Activated CD4-positive, CD25-positive, alpha-beta regulatory T cell (primary cell): ENCODE measurements around the gene PHLDB3.
"Not testable (repeated sequence)": the region's sequence is repeated elsewhere in the genome, so short reads cannot be mapped to it uniquely, and the experiment has no call there.

Source experiments
- DNase-seq, 4 experiments: peaks; one replicate each; lab custom pipeline; 2025; lab: John Stamatoyannopoulos, UW

PHLDB3 gene

DNA sequence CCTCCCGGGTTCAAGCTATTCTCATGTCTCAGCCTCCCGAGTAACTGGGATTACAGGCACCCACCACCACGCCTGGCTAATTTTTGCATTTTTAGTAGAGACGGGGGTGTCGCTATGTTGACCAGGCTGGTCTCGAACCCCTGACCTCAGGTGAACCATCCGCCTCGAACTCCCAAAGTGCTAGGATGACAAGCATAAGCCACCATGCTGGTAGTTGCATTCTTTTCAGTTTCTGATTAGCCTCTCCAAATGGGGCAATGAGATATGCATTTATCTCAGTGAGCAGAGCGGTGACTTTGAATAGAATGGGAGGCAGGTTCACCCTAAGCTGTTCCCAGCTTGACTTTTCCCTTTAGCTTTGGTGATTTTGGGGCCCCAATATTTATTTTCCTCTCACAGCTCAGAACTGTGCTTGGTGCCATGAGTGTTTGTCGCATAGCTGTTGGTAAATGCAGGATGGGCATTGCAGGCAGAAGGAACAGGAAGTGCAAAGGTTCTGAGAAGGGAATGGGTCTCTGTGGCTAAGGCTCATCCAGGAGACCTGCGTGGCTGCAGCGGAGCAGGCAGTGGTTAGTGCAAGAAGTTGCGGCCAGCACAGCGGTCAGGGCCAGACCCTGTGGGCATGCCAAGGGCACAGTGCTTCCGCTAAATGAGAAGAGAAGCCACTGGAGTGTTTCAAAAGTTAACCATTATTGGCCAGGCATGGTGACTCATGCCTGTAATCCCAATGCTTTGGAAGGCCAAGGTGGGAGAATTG is 59.8 kb downstream of the PHLDB3 start:
- no peak for DNase-seq

GRCh38 chr19:43444091-43444490 is 60.5 kb downstream of the PHLDB3 start:
- DNase-seq: not testable (repeated sequence)

DNA sequence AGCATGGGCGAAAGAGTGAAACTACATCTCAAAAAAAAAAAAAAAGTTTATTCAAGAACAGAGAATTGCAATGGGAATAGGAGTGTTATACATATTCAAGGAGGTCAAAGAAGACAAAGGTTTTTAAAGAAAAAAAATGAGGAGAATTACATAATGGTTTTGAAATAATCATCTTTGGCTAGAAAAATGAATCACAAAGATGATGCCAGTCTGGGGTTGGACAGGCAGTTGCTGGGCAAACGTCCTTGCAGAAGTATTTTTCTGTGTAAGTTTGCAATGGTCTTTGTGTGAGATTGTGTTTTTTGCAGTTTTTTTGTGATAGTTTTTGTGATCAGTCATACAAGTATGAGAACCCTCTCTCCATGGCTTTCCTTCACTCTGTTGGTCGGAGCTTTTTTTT is 62.8 kb downstream of the PHLDB3 start:
- DNase-seq: no peak

- no peak for DNase-seq
Observed at GRCh38 chr19:43439709-43440063, 64.9 kb downstream of the PHLDB3 start.

DNA sequence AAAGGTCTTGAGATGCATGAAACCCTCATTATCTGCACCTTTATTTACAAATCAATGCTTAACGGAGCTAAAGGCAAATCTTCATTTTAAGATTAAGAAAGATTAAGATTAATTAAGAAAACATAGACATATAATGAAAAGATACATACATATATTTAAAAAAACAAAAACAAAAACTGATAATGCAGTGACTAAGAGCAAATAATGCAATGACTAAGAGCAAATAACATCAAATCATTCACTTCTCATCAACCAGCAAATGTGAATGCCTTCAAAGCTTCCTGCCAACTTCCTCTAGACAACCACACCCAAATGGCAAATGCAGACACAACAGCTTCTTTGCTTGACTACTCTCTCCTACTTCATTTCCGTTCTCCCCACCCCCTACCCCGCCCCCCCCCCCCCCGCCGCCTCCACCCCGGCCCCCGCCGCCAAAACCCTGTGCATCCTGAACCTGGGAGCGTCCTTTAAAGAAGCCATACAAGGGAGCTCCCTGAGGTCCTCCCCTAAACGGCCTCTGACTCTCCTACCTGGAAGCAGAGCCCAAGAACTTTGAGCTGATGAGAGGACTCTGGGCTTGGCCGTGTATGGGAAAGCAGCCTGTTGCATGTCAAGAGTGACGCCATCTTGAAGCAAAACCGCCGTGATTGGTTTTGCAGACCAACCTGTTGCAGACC is 65.4 kb downstream of the PHLDB3 start:
- DNase-seq: peak in 2 of 4 experiments; percentile 14 to 40

GRCh38 chr19:43438291-43439031 is 66.1 kb downstream of the PHLDB3 start:
- no peak for DNase-seq

DNA sequence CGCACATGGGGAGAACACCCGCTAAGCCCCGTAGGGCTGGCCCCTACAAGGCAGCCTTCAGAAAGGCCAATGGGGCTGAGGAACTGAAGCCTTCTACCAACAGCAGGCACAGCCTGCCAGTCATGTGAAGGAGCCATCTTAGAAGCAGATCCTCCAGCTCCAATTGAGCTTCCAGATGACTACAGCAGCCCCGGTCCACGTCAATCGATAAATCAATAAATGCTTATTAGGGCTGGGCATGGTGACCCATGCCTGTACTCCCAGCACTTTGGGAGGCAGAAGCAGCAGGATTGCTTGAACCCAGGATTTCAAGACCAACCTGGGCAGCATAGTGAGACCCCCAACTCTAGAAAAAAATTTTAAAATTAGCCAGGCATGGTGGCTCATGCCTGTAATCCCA is 66.8 kb downstream of the PHLDB3 start:
- no peak for DNase-seq

DNA sequence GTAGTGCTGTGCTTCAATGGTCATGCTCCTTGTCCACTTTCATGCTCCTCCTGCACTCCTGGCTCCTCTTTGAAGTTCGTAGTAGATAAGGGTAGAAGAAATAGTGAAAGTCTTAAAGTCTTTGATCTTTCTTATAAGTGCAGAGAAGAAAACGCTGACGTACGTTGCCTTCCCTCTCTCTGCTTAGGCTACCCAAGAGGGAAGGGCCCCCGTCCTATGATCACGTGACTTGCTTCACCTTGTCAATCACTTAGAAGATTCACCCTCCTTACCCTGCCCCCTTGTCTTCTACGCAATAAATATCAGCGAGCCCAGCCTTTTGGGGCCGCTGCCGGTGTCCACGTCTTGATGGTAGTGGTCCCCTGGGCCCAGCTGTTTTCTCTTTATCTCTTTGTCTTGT is 67.3 kb downstream of the PHLDB3 start:
- not testable (repeated sequence) for DNase-seq

GRCh38 chr19:43435775-43436174 is 68.8 kb downstream of the PHLDB3 start:
- DNase-seq: no peak

- no peak for DNase-seq
Observed at GRCh38 chr19:43433689-43434088, 70.9 kb downstream of the PHLDB3 start.

GRCh38 chr19:43433358-43433673 is 71.2 kb downstream of the PHLDB3 start:
- no peak for DNase-seq

DNA sequence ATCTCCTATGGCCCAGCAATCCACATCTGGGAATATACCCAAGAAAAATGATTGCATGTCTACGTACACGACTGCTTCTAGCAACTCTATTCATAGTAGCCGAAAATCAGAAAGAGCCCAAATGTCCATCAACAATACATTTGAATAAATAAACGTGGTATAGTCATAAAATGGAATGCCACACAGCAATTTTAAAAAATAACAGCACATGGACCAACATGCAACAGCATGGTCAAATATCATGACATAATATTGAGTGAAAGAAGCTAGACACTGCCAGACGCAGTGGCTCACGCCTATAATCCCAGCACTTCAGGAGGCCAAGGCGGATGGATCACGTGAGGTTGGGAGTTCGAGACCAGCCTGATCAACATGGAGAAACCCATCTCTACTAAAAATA is 73.6 kb downstream of the PHLDB3 start:
- no peak for DNase-seq

DNA sequence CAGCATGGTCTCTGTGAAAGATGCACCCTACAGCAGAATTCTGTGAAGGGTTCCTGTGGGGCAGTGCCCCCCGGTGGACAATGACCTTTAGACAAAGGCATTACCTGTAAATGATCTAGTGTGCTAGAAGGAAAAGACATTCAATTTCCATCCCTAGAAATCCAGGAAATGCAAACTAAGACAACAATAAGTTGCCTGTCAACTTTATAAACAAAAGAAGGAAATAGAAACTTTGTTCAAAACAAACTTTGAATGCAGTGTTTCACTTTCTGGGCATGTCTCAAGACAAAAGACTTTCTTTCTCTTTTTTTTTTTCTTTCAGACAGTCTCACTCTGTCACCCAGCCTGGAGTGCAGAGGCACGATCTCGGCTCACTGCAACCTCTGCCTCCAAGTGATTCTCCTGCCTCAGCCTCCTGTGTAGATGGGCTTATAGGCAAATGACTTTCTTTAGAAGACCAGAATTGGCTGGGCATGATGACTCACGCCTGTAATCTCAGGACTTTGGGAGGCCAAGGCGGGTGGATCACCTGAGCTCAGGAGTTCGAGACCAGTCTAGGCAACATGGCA is 74.3 kb downstream of the PHLDB3 start:
- no peak for DNase-seq

DNA sequence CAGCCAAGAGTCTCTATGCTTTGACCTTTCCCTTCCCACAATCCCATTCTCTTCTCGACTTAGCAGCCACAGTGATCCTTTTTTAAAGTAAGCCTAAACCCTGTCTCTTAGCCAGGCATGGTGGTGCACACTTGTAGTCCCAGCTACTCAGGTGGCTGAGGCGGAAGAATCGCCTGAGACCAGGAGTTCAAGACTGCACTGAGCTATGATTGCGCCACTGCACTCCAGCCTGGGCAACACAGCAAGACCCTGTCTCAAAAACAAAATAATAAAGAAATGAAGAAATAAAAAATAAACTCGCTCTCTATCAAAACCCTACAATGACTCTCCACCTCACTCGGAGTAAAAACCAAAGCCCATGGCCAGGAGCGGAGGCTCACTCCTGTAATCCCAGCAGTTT is 75.2 kb downstream of the PHLDB3 start:
- no peak for DNase-seq

GRCh38 chr19:43425567-43426392 is 78.8 kb downstream of the PHLDB3 start:
- DNase-seq: no peak
